Subcutaneous abdominal adipose tissue (tissue), 5 donors: Measurements from ENCODE around the gene FOXO3.

Source experiments
- H3K27ac ChIP-seq: one replicate; pipeline ENCODE4 v1.7.0; 2013; ENCODE audit warnings: low read depth, mild to moderate bottlenecking, inconsistent platforms, low read length, moderate library complexity
- H3K27me3 ChIP-seq, 5 donors: one replicate each; pipeline ENCODE4 v1.7.0; 2013; ENCODE audit warnings: low read length in 5 of 5, inconsistent platforms in 1 of 5; ENCODE audit not compliant: control insufficient read depth in 5 of 5, insufficient read depth in 4 of 5
- H3K36me3 ChIP-seq, 5 donors: one replicate each; pipeline ENCODE4 v1.7.0; 2013; ENCODE audit warnings: low read length in 5 of 5; ENCODE audit not compliant: control insufficient read depth in 5 of 5, insufficient read depth in 5 of 5
- H3K4me1 ChIP-seq, 5 donors: one replicate each; pipeline ENCODE4 v1.7.0; 2013; ENCODE audit warnings: low read length in 5 of 5, mild to moderate bottlenecking in 3 of 5, moderate library complexity in 1 of 5; ENCODE audit not compliant: control insufficient read depth in 5 of 5, insufficient read depth in 5 of 5
- H3K4me3 ChIP-seq, 5 donors: one replicate each; pipeline ENCODE4 v1.7.0; 2013; ENCODE audit warnings: low read length in 5 of 5, low read depth in 1 of 5
- H3K9ac ChIP-seq, 5 donors: one replicate each; pipeline ENCODE4 v1.7.0; 2013; ENCODE audit warnings: low read length in 5 of 5, mild to moderate bottlenecking in 4 of 5, moderate library complexity in 3 of 5
- H3K9me3 ChIP-seq, 5 donors: one replicate each; pipeline ENCODE4 v1.7.0; 2013; ENCODE audit warnings: low read length in 5 of 5; ENCODE audit not compliant: control insufficient read depth in 5 of 5
- donor health status: healthy.
- donor health status: healthy.
- donor health status: healthy.
- donor health status: healthy.
- donor health status: healthy.

Gene FOXO3

DNA sequence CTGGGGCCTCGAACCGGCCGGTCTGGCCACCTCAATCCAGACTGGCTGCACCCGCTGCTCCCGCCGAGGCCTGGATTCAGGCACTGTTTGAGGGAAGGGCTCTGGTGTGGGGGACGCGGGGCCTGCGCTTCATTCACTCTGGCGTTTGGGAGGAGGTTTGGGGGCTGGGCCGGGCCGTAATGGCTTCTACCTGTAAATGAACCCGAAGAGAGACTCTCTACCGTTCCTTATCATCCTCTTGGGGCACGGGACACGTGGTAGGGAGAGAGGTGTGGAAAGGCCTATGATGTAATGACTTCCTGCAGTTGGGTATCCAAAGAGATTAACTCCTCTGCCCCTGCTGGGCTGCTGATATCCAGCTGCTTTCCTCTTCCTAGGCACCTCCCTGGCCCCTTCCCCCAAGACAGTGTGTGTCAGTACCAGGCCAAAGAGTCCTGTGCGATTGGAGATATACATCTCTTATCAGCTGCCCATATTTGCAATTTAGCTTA, 1.8 kb downstream of the FOXO3 start:
- Histone ChIP-seq H3K4me1 (peaks cover 9 to 72% (median 58%) of the 10 kb centered on the region in 5 donors), H3K27ac (peak overlapping the region; percentile 88), H3K4me3 (peak overlapping the region; percentile 80 to 97 (median 90)), H3K27me3 (no peaks in the 10 kb centered on the region), H3K36me3 (peaks cover 0 to 10% (median 6%) of the 10 kb centered on the region in 5 donors), H3K9ac (peak overlapping the region; percentile 72 to 89 (median 76)), H3K9me3 (no peaks in the 10 kb centered on the region)

DNA sequence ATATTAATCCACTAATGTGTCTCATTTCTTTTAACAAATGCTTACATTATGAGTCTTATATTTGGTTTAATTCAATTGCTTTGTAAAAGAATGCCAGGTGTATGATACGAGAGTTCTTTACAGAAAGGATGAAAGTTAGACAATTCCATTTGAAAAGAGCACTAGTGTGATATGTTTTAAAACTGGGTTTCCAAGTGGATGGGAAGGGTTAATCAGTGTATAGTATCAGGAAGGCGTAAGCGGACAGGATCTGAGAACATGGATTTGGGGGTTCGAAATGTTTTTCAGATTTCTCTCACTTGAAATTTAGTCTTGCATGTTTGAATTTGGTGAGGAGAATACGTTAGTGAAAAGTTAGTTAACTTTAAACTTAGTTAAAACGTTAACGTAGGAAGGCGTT, 2.6 kb downstream of the FOXO3 start:
- Histone ChIP-seq H3K27me3 (no peaks in the 10 kb centered on the region), H3K27ac (peak overlapping the region; percentile 88), H3K36me3 (peaks cover 0 to 17% (median 6%) of the 10 kb centered on the region in 5 donors), H3K9me3 (no peaks in the 10 kb centered on the region), H3K9ac (peak overlapping the region in 3 of 5 donors; percentile 72 to 89 (median 79)), H3K4me1 (peaks cover 9 to 76% (median 63%) of the 10 kb centered on the region in 5 donors), H3K4me3 (peak overlapping the region; percentile 68 to 97 (median 85))

DNA sequence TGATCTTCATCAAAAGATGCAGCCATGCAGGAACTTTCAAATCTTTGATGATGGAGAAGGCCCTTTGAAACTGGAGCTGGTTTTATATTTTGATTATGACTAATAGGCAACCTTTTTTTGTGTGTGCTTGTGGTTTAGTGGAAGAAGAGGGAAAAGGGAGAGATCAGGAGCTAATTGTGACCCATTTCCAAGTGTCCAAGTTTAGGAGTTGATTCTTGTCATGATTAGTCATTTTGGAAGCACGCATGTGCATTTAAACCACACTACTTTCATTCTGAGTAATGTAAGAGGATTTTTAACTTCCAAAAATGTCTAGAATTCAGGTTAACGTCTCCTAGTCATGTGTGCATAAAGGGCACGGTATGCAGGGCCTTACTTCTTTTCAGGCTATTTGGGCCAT, 3.5 kb downstream of the FOXO3 start:
- Histone ChIP-seq H3K4me1 (peaks cover 9 to 74% (median 69%) of the 10 kb centered on the region in 5 donors), H3K9ac (peak overlapping the region in 2 of 5 donors; percentile 24 to 89), H3K27ac (peak overlapping the region; percentile 88), H3K27me3 (no peaks in the 10 kb centered on the region), H3K9me3 (no peaks in the 10 kb centered on the region), H3K4me3 (peak overlapping the region in 4 of 5 donors; percentile 7 to 97 (median 48)), H3K36me3 (peaks cover 3 to 23% (median 9%) of the 10 kb centered on the region in 5 donors)

DNA sequence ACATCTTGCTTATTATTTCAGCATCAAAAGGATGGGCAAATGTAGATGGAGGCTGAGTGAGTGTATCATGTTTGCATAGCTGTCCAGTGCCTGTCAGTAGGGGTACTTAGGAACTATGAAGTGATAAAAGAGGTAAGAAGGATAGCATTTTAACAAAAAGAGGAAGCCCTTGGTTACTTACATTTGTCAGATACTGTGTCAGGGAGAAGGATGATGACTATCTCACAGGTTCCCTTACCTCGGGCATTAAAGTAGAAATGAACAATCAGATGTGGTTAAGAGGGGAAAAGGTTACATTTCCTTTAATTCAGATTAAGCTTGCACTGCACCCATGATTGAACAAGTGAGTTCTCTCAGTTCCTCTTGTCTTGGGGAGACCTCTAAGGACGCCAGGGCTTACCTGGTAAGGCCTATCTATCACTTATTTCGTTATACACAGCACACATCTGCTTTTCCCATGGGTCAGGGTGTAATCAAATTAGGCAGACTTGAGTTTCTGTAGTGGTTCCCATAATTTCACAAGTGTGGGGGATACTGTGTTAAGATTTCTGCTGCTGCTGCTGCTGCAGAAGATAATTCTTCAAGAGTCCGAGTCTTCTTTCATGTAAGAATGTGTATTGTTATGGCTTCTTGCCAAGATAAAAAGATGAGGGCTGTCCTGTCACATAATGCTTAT, 4.5 kb downstream of the FOXO3 start:
- H3K9ac ChIP-seq, result peak overlapping the region; percentile 9 to 78 (median 67)
- peak overlapping the region; percentile 88 for H3K27ac ChIP-seq
- no peaks in the 10 kb centered on the region for H3K9me3 ChIP-seq
- H3K27me3 ChIP-seq, result no peaks in the 10 kb centered on the region
- peak overlapping the region; percentile 1 to 97 (median 23) for H3K4me3 ChIP-seq
- peaks cover 9 to 31% (median 17%) of the 10 kb centered on the region in 5 donors for H3K36me3 ChIP-seq
- H3K4me1 ChIP-seq, result peaks cover 9 to 75% (median 70%) of the 10 kb centered on the region in 5 donors

DNA sequence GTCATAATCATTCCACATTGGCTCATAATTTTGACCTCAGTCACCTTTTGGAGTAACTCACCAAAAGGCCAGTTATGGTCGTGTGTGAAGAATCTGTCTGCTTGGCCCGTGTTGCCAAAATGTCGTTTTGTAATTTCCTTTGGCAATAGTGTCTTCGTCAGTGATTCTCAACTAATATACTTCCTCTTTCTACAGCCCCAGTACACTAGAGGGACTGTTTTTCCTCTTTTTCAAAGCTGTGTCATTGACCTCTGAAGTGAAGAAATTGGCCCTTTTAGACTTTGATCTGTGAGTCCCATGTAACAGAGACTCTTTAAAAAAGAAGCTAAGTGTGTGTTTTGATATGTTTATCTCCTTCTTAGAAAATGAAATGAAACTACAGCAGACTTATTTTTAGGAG, 5.2 kb downstream of the FOXO3 start:
- Histone ChIP-seq H3K27me3 (no peaks in the 10 kb centered on the region), H3K27ac (peak overlapping the region; percentile 88), H3K4me3 (peak overlapping the region in 1 of 5 donors; percentile 97), H3K9ac (peak overlapping the region in 3 of 5 donors; percentile 39 to 59 (median 43)), H3K4me1 (peaks cover 9 to 74% (median 70%) of the 10 kb centered on the region in 5 donors), H3K36me3 (peaks cover 14 to 37% (median 24%) of the 10 kb centered on the region in 5 donors), H3K9me3 (no peaks in the 10 kb centered on the region)

DNA sequence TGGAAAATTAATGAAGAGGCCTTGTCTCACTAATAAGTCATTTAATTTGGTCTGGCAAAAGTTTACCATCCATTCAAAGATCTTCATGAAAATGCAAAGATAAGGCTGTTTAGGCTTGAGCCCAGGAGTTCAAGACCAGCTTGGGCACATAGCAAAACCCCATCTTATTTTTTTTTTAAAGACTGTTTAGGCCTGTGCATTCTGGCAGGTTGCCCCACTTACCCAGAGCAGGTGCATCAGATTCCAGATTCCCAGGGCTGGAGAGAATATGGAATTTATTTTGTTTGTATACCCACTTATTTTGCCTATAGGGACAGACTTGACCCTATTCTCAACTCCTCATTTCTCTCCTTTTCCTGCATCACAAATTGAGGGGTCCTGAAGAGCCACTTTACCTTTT, 5.7 kb downstream of the FOXO3 start:
- Histone ChIP-seq H3K9ac (peak overlapping the region in 3 of 5 donors; percentile 43 to 59 (median 48)), H3K9me3 (no peaks in the 10 kb centered on the region), H3K36me3 (peaks cover 19 to 42% (median 29%) of the 10 kb centered on the region in 5 donors), H3K4me3 (no peak overlapping the region), H3K27ac (peak overlapping the region; percentile 88), H3K27me3 (no peaks in the 10 kb centered on the region), H3K4me1 (peaks cover 9 to 75% (median 70%) of the 10 kb centered on the region in 5 donors)

DNA sequence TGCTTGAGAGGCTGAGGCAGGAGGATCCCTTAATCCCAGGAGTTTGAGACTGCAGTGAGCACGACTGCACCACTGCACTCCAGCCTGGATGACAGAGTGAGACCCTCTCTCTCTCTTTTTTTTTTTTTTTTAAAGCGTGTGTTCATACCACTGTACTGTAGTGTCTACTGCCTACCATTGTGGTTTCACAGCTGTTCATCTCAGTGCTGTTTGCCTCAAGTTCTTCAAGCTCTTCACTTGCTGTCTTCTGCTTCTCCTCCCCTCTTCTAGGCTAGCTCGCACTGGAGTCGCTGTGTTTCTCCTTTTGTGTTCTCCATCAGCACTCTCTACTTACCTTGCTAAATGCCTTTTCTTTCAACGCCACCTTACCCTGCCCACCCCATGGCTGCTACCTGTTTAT, 7.4 kb downstream of the FOXO3 start:
- no peaks in the 10 kb centered on the region for H3K9me3 ChIP-seq
- no peak overlapping the region for H3K4me3 ChIP-seq
- no peak overlapping the region for H3K27ac ChIP-seq
- H3K36me3 ChIP-seq, result peaks cover 25 to 52% (median 33%) of the 10 kb centered on the region in 5 donors
- no peaks in the 10 kb centered on the region for H3K27me3 ChIP-seq
- H3K4me1 ChIP-seq, result peaks cover 9 to 62% (median 54%) of the 10 kb centered on the region in 5 donors
- H3K9ac ChIP-seq, result no peak overlapping the region

DNA sequence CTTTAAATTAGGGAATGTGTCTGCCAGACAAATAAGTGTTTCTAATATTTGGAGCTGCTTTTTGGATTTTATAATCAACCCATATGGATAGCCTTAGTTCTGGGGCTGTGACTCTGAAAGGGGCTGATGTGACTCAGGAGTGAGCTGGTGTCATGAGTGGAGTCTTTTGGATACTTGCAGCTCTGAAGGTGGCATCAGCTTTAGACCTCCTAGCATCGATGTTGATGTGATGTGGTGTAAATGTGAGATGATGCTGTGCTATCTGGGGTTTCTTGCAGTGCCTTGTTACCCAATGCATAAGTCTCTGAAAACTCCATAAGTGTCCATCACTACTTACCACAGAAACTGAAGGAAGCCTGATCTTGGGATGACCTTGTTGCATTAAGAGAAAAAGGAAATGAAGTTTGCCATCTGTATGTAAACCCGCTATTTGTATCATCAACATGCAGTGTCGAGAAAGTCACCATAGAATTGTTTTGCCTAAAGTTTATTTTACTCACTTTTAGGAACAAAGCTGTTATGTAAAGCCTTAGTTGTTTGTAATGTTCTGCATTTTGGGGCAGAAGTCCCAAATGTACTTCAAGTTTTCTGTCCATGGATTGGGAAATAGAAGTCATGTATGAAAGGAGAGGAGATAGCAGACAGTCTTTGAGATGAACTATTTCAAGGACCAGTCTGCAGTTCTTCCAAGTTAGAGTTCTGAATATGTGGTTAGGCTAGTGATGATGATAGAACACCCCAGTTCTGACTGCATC, 8.0 kb downstream of the FOXO3 start:
- H3K4me1 ChIP-seq, result peaks cover 9 to 56% (median 48%) of the 10 kb centered on the region in 5 donors
- peaks cover 25 to 55% (median 33%) of the 10 kb centered on the region in 5 donors for H3K36me3 ChIP-seq
- H3K27ac ChIP-seq, result peak overlapping the region; percentile 0
- no peaks in the 10 kb centered on the region for H3K27me3 ChIP-seq
- no peak overlapping the region for H3K4me3 ChIP-seq
- H3K9ac ChIP-seq, result no peak overlapping the region
- H3K9me3 ChIP-seq, result no peaks in the 10 kb centered on the region

DNA sequence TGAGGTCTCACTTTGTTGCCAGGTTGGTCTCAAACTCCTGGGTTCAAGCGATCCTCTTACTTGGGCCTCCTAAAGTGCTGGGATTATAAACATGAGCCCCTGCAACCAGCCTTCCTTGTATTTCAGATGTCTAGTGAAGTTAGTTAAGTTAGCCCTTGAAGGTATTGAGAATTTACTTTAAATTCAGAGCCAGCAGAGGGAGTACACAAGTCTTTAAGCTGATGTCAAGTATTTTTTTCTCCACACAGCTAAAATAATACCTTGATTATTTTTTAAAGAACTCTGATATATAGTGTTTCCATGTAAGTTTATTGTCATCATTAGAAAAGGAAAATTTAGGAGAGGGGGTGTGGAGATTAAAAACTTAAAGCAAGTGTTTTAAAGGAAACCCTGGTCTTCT, 9.8 kb downstream of the FOXO3 start:
- no peak overlapping the region for H3K4me3 ChIP-seq
- no peaks in the 10 kb centered on the region for H3K27me3 ChIP-seq
- no peaks in the 10 kb centered on the region for H3K9me3 ChIP-seq
- no peak overlapping the region for H3K27ac ChIP-seq
- no peak overlapping the region for H3K9ac ChIP-seq
- H3K36me3 ChIP-seq, result peaks cover 25 to 55% (median 33%) of the 10 kb centered on the region in 5 donors
- H3K4me1 ChIP-seq, result peaks cover 7 to 52% (median 39%) of the 10 kb centered on the region in 5 donors
